A549 (cell line): Measurements from ENCODE around the gene AIF1L. TPM values are rescaled to one million over a fixed set of nuclear protein-coding genes. Genes with fewer than 3 reads are reported as not detected.

Experiments
- ATAC-seq, 2 experiments: fragments of 200-7000 bp in 1 of 2; fragments of >200 bp in 1 of 2; cut with Nextera tagmentation in 1 of 2; cut with Tn5 transposase in 1 of 2; 3 replicates each; pipeline versions ENCODE4 v1.8.0 to v1.9.1; 2018 to 2020; ENCODE audit warnings: mild to moderate bottlenecking in 1 of 2, moderate library complexity in 1 of 2
- CTCF ChIA-PET: fragments of 300-600 bp; sonication (Branson Sonifier 250); formaldehyde crosslinking; extraction: SDS; loops from one replicate; lab custom pipeline; 2021; ENCODE audit warnings: antibody characterized with exemption, inconsistent platforms; lab: Yijun Ruan, JAX
- POLR2A ChIA-PET: fragments of 350-600 bp; formaldehyde crosslinking; extraction: SDS; loops from one replicate; lab custom pipeline; 2021; ENCODE audit warnings: antibody characterized with exemption, inconsistent platforms; lab: Yijun Ruan, JAX
- DNase-seq, 2 experiments: peaks; one replicate each; pipeline versions ENCODE4 v3.0.0 to v3.0.0-alpha.2; 2011 to 2016; ENCODE audit warnings: low read depth in 1 of 2, low spot score in 1 of 2
- FAIRE-seq: peaks from 2 replicates; lab custom pipeline; 2011; peaks lifted over from hg19 to GRCh38; lab: Jason Lieb, UNC
- H3K27ac ChIP-seq, 2 experiments: fragments of >200 bp; sonication (Bioruptor Twin); formaldehyde crosslinking; 3 replicates each; pipeline ENCODE4 v1.5.1; 2016 to 2017
- H3K4me1 ChIP-seq: fragments of >200 bp; sonication (Bioruptor Twin); formaldehyde crosslinking; 3 replicates; pipeline ENCODE4 v1.6.1; 2016
- H3K4me2 ChIP-seq: fragments of >200 bp; sonication (Bioruptor Twin); formaldehyde crosslinking; 3 replicates; pipeline ENCODE4 v1.6.1; 2016
- H3K4me3 ChIP-seq: fragments of >200 bp; sonication (Bioruptor Twin); formaldehyde crosslinking; 3 replicates; pipeline ENCODE4 v1.5.1; 2016
- H3K9me3 ChIP-seq: fragments of >200 bp; sonication (Bioruptor Twin); formaldehyde crosslinking; 3 replicates; pipeline ENCODE4 v1.6.1; 2016
- CBX2 ChIP-seq: fragments of 200-600 bp; sonication (generic); IDR thresholded peaks from 2 replicates; pipeline ENCODE4 v1.6.1; 2016; ENCODE audit warnings: low read depth, mild to moderate bottlenecking, borderline replicate concordance
- CBX8 ChIP-seq: fragments of 200-600 bp; sonication (generic); IDR thresholded peaks from 2 replicates; pipeline ENCODE4 v1.6.1; 2016
- EHMT2 ChIP-seq: fragments of 200-600 bp; sonication (generic); IDR thresholded peaks from 2 replicates; pipeline ENCODE4 v1.6.1; 2016; ENCODE audit warnings: antibody characterized with exemption, low read depth, mild to moderate bottlenecking, moderate library complexity
- FOSL2 ChIP-seq, 2 experiments: fragments of 450-650 bp in 1 of 2; fragments of >200 bp in 1 of 2; sonication (Bioruptor Twin) in 1 of 2; formaldehyde crosslinking; IDR thresholded peaks; 2 replicates each; pipeline versions ENCODE4 v1.5.0 to v1.6.1; 2016 to 2020; ENCODE audit warnings: mild to moderate bottlenecking in 1 of 2, moderate library complexity in 1 of 2
- GATA3 ChIP-seq: IDR thresholded peaks from 2 replicates; pipeline ENCODE4 v1.6.1; 2012; ENCODE audit warnings: borderline replicate concordance
- HES2 ChIP-seq: fragments of >200 bp; sonication (Bioruptor Twin); formaldehyde crosslinking; IDR thresholded peaks from 2 replicates; pipeline ENCODE4 v1.6.1; 2016
- KDM1A ChIP-seq: fragments of 200-600 bp; sonication (generic); IDR thresholded peaks from 2 replicates; pipeline ENCODE4 v1.6.1; 2016; ENCODE audit warnings: low read depth, mild to moderate bottlenecking
- KDM5A ChIP-seq: fragments of 200-600 bp; sonication (generic); IDR thresholded peaks from 2 replicates; pipeline ENCODE4 v1.6.1; 2016; ENCODE audit warnings: antibody characterized with exemption, mild to moderate bottlenecking
- MAX ChIP-seq: IDR thresholded peaks from 2 replicates; pipeline ENCODE4 v1.6.1; 2012
- NFE2L2 ChIP-seq: fragments of 150-350 bp; conservative IDR thresholded peaks from 2 replicates; pipeline ENCODE4 v1.6.1; 2014; ENCODE audit warnings: low read length
- PHF8 ChIP-seq: fragments of 200-600 bp; sonication (generic); IDR thresholded peaks from 2 replicates; pipeline ENCODE4 v1.6.1; 2016; ENCODE audit warnings: low read depth, mild to moderate bottlenecking, antibody characterized with exemption, moderate library complexity, borderline replicate concordance
- POLR2A ChIP-seq: IDR thresholded peaks from 2 replicates; pipeline ENCODE4 v1.6.1; 2012; ENCODE audit warnings: mild to moderate bottlenecking, low read length
- POLR2AphosphoS2 ChIP-seq: conservative IDR thresholded peaks from 2 replicates; pipeline ENCODE4 v1.6.1; 2012; ENCODE audit warnings: low read length, improper control_type of control experiment, inconsistent platforms
- RARB ChIP-seq: fragments of 250-450 bp; sonication (Bioruptor Pico); IDR thresholded peaks from 2 replicates; pipeline ENCODE4 v1.8.0; 2021; ENCODE audit warnings: mild to moderate bottlenecking, moderate library complexity
- RCOR1 ChIP-seq: fragments of 150-350 bp; IDR thresholded peaks from 2 replicates; pipeline ENCODE4 v1.6.1; 2014; ENCODE audit warnings: antibody characterized with exemption, low read length, low read depth
- RFX5 ChIP-seq: fragments of 450-650 bp; IDR thresholded peaks from 2 replicates; pipeline ENCODE4 v1.7.1; 2014; ENCODE audit warnings: antibody characterized with exemption, mild to moderate bottlenecking, moderate library complexity
- RNF2 ChIP-seq: fragments of 200-600 bp; sonication (generic); IDR thresholded peaks from 2 replicates; pipeline ENCODE4 v1.6.1; 2016; ENCODE audit warnings: low read depth, mild to moderate bottlenecking, antibody characterized with exemption, moderate library complexity, borderline replicate concordance
- SREBF2 ChIP-seq: fragments of 450-650 bp; IDR thresholded peaks from 2 replicates; pipeline ENCODE4 v1.6.1; 2014; ENCODE audit warnings: mild to moderate bottlenecking, moderate library complexity
- ZFP36 ChIP-seq: fragments of 450-650 bp; IDR thresholded peaks from 2 replicates; pipeline ENCODE4 v1.6.1; 2014; ENCODE audit warnings: borderline replicate concordance; ENCODE audit not compliant: partially characterized antibody
- ZSCAN20 ChIP-seq: fragments of 250-450 bp; sonication (Bioruptor Pico); IDR thresholded peaks from 2 replicates; pipeline ENCODE4 v1.8.0; 2022; ENCODE audit warnings: mild to moderate bottlenecking, moderate library complexity
- WGBS: methylation state at CpG from one replicate; pipeline ENCODE4 v1.1.6; 2017; ENCODE audit errors: missing lambda C conversion rate; 5-methylcytosine and 5-hydroxymethylcytosine counted together
- polyA plus RNA-seq, 4 experiments: library from polyadenylated mRNA; depleted of rRNA in 3 of 4; stranded (reverse); fragments of >200 nt; fragmentation: RNase III in 1 of 4; extraction: RNeasy Plus Mini Kit Qiagen cat#74134 plus additional on column Dnase treatment in 1 of 4; gene quantifications; 2 replicates in 3 of 4; 3 replicates in 1 of 4; pipeline ENCODE4 v1.2.3, GENCODE V29; 2011 to 2017
- TF ChIP-seq, protein P1 (sequence below): fragments of 150-350 bp; IDR thresholded peaks from 2 replicates; pipeline ENCODE4 v1.6.1; 2014; ENCODE audit warnings: low read depth, mild to moderate bottlenecking, low read length
- TF ChIP-seq, protein P2 (sequence below): IDR thresholded peaks from 2 replicates; pipeline ENCODE4 v1.6.1; 2012; ENCODE audit warnings: low read depth, borderline replicate concordance
- TF ChIP-seq, protein P3 (sequence below): fragments of 200-600 bp; sonication (generic); IDR thresholded peaks from 2 replicates; pipeline ENCODE4 v1.6.1; 2016; ENCODE audit warnings: antibody characterized with exemption, mild to moderate bottlenecking, moderate library complexity

AIF1L gene
- polyA plus RNA-seq, 2 of the 4 experiments (the other 2 are of a cell fraction): 1.6 to 2.8 TPM

DNA sequence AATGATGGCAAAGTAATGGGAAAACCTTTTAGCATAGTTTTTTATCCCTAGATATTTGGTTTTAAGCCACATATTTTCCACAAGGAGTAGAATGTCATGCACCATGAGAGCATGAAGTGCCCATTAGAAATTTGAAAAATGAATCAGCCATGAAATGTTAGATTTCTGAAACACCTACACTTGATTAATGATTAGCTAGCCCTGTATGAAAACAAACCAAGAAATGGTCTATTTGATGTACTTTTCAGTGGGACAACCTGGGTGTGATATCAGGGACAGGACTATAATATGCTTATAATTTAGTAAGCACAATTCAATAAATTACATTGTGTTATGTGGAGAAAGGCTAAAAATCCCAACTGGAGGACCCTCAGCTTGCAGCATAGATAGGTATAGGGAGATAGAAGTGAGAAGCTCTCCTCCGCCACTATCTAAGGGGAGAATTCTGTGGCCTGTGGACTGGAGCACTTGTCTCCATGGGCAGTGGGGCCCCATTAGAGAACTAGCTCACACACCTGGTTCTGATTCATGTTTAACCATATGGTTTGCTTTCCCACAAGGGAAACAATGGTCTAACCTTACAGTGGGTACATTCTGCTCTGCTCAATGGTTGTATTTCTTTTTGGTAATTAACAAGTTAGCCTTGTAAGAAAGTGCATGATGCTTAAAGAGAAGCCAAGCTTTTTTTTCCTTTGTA, 64.2 kb downstream of the AIF1L start:
- 95% methylated on average over 1 of the region's 1 CpG for WGBS
- no peak for TF ChIP-seq MAX
- no peak for TF ChIP-seq FOSL2 (IDR thresholded peaks at IDR 0.05)
- TF ChIP-seq FOSL2 (CRISPR knock-in tag; IDR thresholded peaks at IDR 0.05): no peak
- TF ChIP-seq RNF2: no peak
- no peak for TF ChIP-seq GATA3
- TF ChIP-seq RFX5: no peak
- no peak for TF ChIP-seq RCOR1
- no peak for TF ChIP-seq CBX2
- TF ChIP-seq POLR2AphosphoS2: no peak
- no peak for TF ChIP-seq RARB
- no peak for TF ChIP-seq PHF8
- no peak for TF ChIP-seq NFE2L2
- TF ChIP-seq, protein P1, sequence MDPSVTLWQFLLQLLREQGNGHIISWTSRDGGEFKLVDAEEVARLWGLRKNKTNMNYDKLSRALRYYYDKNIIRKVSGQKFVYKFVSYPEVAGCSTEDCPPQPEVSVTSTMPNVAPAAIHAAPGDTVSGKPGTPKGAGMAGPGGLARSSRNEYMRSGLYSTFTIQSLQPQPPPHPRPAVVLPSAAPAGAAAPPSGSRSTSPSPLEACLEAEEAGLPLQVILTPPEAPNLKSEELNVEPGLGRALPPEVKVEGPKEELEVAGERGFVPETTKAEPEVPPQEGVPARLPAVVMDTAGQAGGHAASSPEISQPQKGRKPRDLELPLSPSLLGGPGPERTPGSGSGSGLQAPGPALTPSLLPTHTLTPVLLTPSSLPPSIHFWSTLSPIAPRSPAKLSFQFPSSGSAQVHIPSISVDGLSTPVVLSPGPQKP: no peak
- TF ChIP-seq, protein P2, sequence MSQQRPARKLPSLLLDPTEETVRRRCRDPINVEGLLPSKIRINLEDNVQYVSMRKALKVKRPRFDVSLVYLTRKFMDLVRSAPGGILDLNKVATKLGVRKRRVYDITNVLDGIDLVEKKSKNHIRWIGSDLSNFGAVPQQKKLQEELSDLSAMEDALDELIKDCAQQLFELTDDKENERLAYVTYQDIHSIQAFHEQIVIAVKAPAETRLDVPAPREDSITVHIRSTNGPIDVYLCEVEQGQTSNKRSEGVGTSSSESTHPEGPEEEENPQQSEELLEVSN: no peak
- TF ChIP-seq EHMT2: no peak
- no peak for TF ChIP-seq ZFP36
- no peak for TF ChIP-seq CBX8
- TF ChIP-seq POLR2A: no peak
- TF ChIP-seq KDM1A: no peak
- TF ChIP-seq SREBF2: no peak
- no peak for TF ChIP-seq ZSCAN20 (CRISPR knock-in tag)
- ChIA-PET POLR2A (no interaction called here), CTCF (interaction anchor here (0.7 to 1.6 kb wide), 5 partner anchors 13 to 535 kb away, joined by 3 to 8 read pairs (median 4); no protein-coding TSS in a partner anchor)
- H3K4me1 ChIP-seq: no peaks in the 10 kb centered on the region
- DNase-seq (no peak), FAIRE-seq (no peak), ATAC-seq (no peak)
- H3K27ac ChIP-seq: no peak overlapping the region
- no peak overlapping the region for H3K4me3 ChIP-seq
- H3K4me2 ChIP-seq: no peak overlapping the region
- no peaks in the 10 kb centered on the region for H3K9me3 ChIP-seq

DNA sequence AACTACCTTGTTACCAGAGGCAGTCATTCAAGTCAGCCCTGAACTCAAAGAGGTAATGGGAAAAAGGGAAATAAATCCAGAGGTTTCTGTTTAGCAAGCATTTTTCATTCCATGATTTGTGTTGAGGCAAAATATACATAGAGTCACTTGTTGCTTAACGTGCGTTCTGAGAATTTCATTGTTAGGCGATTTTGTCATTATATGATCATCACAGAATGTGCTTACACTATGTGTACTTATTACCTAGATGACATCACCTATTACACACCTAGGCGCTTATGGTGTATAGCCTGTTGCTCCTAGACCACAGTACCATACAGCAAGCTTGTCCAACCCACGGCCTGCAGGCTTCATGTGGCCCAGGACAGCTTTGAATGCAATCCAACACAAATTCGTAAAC, 65.3 kb downstream of the AIF1L start:
- no peak for FAIRE-seq
- Histone ChIP-seq H3K27ac (no peak overlapping the region), H3K9me3 (no peaks in the 10 kb centered on the region), H3K4me2 (no peak overlapping the region), H3K4me1 (no peaks in the 10 kb centered on the region)
- ATAC-seq: no peak
- ChIA-PET POLR2A (no interaction called here), CTCF (interaction anchor here (0.7 to 1.7 kb wide), 10 partner anchors 10 to 377 kb away, joined by 3 to 8 read pairs (median 5); no protein-coding TSS in a partner anchor)
- 90% methylated on average over 6 of the region's 6 CpGs for WGBS
- TF ChIP-seq, protein P3, sequence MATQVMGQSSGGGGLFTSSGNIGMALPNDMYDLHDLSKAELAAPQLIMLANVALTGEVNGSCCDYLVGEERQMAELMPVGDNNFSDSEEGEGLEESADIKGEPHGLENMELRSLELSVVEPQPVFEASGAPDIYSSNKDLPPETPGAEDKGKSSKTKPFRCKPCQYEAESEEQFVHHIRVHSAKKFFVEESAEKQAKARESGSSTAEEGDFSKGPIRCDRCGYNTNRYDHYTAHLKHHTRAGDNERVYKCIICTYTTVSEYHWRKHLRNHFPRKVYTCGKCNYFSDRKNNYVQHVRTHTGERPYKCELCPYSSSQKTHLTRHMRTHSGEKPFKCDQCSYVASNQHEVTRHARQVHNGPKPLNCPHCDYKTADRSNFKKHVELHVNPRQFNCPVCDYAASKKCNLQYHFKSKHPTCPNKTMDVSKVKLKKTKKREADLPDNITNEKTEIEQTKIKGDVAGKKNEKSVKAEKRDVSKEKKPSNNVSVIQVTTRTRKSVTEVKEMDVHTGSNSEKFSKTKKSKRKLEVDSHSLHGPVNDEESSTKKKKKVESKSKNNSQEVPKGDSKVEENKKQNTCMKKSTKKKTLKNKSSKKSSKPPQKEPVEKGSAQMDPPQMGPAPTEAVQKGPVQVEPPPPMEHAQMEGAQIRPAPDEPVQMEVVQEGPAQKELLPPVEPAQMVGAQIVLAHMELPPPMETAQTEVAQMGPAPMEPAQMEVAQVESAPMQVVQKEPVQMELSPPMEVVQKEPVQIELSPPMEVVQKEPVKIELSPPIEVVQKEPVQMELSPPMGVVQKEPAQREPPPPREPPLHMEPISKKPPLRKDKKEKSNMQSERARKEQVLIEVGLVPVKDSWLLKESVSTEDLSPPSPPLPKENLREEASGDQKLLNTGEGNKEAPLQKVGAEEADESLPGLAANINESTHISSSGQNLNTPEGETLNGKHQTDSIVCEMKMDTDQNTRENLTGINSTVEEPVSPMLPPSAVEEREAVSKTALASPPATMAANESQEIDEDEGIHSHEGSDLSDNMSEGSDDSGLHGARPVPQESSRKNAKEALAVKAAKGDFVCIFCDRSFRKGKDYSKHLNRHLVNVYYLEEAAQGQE: no peak
- TF ChIP-seq KDM5A: no peak
- TF ChIP-seq CBX8: no peak
- no peak for TF ChIP-seq MAX
- TF ChIP-seq HES2: no peak
- TF ChIP-seq, all 56 proteins: peak for 0
- no peak for DNase-seq
- H3K4me3 ChIP-seq: no peak overlapping the region
